NOMO-1 treated with dmso at 0.1 percent for 144 hours (cell line): ENCODE measurements around the gene RERGL.
"Not testable (repeated sequence)": the region's sequence is repeated elsewhere in the genome, so short reads cannot be mapped to it uniquely, and the experiment has no call there.

Source experiments
- DNase-seq: peaks from one replicate; lab custom pipeline; 2025; ENCODE audit not compliant: unreplicated experiment; lab: John Stamatoyannopoulos, UW

Gene RERGL, protein sequence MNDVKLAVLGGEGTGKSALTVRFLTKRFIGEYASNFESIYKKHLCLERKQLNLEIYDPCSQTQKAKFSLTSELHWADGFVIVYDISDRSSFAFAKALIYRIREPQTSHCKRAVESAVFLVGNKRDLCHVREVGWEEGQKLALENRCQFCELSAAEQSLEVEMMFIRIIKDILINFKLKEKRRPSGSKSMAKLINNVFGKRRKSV

DNA sequence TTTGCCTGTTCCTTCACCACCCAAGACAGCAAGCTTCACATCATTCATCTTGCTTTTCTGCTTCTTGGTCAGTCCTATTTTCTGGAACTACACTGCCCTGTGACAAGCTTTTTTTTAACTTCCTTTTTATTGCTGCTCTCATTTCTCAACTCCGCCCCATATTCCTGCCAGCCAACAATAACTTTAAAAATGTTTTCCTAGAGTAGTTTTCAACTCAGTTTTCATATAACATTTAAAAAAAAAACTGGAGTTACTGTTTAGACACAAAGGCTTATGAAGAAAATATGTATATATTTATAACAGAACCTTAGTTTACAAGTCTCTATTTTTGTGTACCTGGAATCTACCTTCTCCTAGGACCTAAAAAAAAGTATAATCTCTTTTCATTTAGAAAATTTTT lies at the start of gene RERGL:
RERGL (minus strand) TSS at position 101 of the 400 bp plus-strand sequence; CDS start at position 48, 53 bp downstream.
- DNase-seq = no peak

DNA sequence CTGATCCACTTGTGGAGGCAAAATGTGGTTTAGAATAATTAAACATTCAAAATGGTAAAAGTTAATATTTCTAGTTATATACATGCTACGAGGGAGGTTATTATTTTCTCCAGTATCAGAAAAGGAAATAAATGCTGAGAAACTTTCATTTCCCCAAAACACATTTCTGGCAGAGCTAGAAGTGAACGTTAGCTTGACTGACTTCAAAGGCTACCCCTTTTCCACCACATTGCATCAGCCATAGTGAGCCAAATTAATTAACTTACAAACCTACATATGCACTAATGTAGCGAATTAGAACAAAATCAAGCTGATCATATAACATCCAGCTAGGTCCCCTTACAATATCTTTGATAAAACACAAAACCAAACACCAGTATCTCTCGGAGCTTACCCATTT lies 49.3 kb upstream of the RERGL start:
- peak; percentile 11 for DNase-seq

DNA sequence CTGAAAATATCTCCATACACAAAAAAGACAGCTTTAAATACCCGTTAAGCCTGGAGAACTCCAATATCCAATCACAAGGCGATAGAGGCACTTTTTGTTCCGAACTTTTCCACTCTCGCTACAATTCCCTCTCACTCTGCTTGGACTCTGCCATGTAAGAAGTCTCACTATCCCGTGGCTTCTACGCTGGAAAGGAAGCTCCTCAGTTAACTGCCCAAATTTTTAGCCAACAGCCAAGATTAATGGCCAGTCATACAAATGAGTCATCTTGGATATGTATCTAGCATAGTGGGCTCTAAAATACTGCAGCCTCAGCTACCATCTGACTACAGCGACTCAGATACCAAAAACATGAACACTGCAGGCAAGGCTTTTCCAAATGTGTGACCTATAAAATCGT lies 45.5 kb upstream of the RERGL start:
- DNase-seq = no peak

DNA sequence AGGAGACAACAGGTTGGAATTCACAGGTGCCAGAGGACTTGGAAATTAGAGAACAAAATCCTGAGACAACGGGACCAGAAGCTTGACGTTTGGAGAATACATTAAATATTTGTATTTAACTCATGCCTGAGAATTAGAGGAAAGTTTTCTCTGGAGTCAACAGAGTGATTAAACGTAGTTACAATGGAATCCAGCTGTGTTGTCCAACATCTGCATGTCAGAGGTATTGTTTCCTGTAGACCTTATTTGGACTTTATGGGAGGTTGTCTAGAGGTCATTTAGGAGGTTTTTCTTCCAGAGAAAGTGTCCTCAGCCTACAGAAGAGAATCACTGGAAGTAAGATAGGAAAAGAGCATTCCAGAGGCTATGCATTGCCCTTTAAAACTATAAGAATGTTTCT lies 45.1 kb upstream of the RERGL start:
- DNase-seq = no peak

DNA sequence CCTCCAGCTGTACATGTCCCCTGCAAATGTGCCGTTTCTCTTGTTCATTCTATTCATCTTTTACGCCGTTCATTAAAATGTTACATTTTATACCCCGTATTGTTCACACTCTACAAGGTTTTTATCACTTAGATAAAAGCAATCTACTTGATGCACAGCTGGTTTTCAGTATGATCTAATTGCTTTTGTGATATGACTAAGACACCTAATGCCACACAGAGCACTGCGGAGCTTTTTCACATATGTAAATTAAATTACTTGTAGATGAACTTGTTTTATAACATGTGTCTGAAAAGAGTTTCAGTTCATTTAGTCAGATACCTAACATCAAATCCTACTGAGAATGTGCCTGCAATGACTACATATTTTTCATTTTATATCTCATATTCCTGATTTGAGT lies 40.9 kb upstream of the RERGL start:
- no peak for DNase-seq

DNA sequence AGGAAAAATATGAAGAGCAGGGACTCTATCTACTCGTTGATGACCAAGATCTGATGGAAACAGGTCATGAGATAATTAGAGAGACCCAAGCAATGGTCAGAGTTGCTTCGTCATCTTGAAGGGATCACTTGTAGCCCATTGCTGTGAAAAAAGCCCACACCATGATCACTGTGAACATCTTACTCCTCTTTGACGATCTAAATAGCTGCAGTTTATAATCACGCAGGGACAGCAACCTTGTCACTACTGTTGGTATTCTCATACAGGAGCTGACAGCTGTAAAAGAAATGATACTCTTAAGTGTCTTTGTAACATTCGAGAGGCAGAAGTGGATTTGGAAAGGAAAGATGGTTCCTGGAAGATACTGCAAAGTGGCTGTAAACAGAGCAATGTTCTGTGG lies 33.7 kb upstream of the RERGL start:
- DNase-seq = no peak

DNA sequence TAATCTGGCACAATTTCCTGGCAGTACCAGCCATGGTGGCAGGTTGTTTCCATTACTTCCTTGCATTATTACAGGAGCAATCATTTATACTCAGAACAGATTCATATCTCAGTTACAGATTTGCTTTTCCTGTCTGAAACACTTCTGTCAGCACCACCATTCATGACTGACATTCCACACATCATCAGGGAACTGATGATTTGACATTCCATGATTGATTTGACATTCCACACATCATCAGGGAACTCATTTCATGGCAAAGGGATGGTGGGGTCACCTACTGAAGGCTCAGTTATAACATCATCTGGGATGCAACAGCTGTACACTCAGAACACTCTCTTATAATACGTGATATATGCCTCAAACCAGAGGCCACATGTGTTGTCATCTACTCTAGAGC lies 30.9 kb upstream of the RERGL start:
- no peak for DNase-seq

DNA sequence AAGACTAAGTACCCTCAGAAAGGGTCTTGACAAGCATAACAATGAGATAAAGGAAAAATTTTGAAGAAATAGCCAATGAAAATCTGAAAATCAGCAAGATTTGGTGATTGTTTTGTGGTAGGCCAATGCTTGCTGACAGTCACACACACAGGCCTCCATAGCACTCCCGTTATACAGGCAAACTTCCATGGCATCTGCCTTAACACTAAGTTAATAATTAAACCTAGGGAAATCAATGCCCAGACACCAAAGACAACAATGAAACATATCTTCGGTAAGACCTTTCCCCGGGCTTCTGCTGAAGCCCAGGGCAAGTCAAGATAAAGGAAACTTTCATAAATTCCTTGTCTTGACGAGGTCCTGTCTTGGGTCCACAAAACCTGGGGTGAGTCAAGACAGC lies 18.6 kb upstream of the RERGL start:
- no peak for DNase-seq

DNA sequence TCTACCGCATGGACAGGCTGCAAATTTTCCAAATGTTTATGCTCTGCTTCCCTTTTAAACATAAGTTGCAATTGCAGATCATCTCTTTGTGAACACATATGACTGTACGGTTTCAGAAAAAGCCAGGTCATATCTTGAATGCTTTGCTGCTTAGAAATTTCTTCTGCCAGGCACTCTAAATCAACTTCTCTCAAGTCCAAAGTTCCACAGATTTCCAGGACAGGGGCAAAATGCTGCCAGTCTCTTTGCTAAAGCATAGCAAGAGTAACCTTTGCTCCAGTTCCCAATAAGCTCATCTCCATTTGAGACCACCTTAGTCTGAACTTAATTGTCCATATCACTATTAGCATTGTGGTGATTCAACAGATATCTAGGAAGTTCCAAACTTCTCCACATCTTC lies 13.6 kb upstream of the RERGL start:
- no peak for DNase-seq

DNA sequence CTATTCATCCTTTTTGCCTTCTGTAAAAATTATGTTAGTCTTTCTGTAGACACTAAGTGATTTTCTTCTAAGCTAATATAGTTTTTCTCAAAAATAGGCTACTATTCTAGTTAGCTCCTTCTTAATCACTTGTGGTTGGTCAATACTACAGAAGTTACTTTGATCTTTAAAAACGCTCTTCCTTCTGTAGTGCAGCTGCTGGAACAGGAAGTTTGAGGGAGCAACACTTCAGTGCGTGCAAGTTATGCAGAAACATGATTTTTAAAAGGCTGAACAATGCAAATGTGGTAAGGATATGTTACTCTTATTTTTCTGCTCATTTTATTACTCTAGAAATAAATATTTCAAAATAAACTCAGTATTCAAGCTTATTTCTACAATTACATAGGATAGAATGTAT lies 11.1 kb upstream of the RERGL start:
- DNase-seq = no peak

DNA sequence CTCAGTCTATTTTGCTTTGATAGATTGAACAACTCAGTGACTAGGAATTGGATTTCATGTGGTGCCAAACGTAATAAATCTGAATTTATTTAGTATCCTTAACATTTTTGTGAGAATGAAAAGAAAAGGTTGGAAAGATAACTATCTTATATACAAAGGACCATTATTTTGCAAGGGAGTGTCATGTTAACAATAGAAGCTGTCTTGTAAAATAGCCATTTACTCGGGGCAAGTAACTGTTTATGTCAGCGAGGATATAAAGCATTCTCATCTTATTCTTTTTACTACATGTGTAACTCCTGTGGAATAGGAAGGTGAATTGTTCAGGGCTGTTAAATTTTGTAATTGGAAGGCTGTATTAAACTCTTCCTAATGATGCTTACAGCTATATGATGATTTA lies 5.9 kb downstream of the RERGL start:
- DNase-seq = no peak

DNA sequence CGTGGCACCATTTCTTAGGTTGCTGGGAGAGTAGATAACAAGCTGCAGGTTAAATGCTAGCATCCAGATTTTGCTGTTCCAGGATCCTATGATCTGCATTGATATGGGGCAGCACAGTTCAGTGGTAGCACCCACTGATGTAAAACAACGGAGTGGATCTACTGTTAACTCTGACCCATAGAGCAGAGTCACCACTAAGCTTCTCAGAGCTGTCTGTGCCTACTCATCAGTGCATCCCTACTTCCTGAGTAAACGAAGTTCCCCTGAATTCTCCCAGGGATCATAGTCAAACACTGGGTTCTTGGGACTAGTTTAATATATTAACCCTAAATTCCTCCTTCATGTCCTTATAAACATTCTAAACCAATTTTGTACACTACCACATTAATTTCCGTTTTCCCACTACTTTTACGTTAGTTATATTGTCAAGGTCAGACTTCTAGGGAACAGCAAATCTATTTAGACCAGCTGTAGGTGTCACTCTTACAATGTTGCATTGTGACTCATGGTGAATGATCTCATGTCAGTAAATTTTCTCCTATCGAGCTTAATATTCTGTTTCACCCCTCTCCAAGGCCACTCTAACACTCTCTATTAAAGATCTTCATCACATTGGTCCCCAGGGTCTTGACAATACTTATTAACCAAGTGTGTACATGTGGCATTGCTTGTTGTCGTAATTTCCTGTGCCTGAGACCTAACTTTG lies 10.3 kb downstream of the RERGL start:
- DNase-seq = no peak

DNA sequence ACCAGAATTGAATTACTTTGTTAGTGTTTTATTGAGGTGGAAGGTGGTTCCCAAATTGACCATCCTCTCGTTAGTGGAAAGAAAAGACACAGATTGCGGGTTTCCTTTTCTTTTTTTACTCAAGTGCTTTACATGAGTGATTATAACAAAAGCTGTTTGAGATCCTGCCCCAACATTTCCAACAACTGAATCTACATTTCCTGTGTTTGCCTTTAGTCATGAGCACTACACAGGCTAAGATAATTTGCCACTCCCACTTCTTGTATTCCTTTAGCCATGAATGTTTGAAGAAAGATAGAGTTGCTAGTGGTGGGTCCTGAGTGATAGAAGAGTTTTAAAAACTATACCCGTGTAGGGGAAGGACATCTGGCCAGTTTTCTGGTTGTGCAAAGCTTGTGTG lies 16.0 kb downstream of the RERGL start:
- no peak for DNase-seq

DNA sequence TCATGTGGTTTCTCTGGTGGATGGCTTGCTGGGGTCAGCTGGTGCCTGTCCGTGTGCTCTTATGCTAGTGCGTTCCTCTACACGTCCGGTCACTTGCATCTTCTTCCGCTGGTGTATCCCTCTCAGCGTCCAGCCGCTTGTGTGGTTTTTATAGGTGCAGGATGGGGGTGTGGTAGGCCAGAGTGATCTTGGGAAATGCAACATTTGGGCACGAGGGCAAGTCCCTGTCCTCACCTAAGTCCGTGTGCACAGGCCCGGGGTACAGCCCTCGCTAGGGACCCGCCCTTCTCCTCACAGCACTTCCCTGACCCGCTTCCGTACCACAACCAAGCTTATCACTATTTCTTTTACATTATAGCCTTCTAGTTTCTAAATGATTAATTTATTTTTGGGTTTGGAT lies 17.3 kb downstream of the RERGL start:
- no peak for DNase-seq

DNA sequence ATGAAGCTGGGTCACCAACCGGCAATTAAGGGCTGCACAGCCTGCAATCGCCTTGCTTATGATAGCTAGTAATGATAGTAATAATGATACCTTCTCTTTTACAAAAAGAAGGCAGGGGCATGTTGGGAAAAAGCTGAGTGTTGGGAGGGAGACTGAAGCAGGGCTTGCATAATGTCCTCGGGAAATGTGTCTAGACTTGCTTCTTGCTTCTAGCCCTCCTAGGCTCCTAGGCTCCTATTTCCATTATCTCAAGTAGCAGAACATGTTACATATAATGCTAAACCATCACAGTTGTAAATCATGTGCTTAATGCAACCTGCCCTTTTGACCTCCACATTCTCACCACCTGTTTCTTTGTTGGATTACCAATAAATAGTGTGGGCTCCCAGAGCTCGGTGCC lies 18.7 kb downstream of the RERGL start:
- no peak for DNase-seq

DNA sequence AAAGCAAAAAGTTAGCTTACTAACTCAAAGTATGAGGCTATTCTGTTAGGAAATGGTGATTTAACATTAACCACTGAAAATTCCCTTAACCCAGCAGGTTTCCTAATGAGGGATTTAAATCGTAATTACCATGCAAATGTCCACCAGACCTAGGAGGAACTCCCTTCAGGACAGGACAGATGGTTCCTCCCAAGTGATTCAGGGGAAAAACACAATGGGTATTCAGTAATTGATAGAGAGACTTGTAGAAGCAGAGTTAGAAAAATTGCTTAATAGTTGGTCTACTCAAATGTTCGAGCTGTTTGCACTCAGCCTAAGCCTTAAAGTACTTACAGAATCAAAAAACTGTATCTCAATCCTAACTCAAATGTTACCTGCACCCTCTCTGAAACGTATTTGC lies 21.6 kb downstream of the RERGL start:
- DNase-seq = no peak

DNA sequence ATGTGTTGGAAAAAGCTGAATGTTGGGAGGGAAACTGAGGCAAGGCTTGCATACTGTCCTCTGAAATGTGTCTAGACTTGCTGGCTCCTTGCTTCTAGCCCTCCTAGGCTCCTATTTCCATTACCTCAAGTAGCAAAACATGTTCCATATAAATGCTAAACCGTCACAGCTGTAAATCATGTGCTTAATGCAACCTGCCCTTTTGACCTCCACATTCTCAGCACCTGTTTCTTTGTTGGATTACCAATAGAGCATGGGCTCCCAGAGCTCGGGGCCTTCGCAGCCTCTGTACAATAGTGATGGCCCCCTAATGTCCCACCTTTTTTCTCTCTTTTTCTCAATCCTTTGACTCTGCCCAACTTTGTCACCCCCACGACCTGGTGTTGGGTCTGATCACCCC lies 23.3 kb downstream of the RERGL start:
- no peak for DNase-seq

DNA sequence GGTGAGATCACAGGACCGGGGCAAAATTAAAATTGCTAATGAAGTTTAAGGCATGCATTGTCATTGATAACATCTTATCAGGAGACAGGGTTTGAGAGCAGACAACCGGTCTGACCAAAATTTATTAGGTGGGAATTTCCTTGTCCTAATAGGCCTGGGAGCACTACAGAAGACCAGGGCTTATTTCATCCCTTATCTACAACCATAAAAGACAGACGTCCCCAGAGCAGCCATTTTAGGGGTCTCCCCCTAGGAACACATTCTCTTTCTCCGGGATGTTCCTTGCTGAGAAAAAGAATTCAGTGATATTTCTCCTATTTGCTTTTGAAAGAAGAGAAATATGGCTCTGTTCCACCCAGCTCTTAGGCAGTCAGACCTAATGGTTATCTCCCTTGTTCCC lies 27.1 kb downstream of the RERGL start:
- not testable (repeated sequence) for DNase-seq

DNA sequence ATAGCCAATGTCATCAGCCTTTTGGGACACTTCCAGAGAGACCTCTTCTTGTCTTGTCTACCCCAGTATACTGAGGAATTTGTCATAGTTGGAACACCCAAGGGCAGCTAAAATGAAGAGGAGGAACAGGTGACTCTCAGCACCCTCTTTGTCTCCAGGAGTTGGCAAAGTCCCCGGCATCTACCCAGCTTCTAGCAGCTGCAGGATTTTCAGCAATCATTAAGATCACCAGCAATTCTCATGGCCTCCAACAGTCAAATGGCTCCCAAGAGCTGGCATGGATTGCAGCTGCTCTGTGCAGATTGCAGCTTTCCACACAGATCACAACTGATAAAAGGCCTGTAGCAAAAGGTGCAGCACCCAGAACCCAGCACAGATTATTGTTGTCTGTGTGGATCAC lies 32.9 kb downstream of the RERGL start:
- DNase-seq = no peak

DNA sequence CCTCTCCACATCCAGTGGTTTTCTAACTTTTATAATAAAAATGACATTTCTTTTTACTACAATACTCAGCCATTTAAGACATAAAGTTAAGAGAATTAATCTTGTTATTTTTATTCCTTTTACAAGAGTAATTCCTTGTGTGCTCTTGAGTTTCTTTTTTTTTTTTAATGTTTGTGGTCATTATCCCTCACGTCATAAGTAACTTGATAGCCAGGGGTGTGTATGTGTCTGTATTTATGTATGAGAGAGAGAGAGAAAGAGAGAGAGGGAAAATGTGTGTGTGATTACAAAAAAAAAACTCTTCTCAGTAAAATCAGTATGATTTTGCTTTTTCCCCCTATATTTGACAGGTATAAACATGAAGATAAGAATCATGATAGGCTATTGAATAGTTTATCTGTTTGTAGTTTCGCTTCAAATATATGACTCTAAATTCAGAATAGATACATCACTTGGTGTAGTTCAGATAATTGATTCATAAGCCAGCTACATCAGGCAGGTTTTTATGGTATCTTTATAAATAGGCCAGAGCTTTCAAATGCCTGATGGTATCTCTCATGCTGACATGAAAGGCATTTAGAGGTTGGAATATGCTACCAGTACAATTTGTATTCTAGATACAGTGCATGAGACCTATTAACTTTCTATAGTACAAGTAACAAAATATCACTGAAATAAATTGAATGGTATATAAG lies 34.9 kb downstream of the RERGL start:
- DNase-seq = no peak

DNA sequence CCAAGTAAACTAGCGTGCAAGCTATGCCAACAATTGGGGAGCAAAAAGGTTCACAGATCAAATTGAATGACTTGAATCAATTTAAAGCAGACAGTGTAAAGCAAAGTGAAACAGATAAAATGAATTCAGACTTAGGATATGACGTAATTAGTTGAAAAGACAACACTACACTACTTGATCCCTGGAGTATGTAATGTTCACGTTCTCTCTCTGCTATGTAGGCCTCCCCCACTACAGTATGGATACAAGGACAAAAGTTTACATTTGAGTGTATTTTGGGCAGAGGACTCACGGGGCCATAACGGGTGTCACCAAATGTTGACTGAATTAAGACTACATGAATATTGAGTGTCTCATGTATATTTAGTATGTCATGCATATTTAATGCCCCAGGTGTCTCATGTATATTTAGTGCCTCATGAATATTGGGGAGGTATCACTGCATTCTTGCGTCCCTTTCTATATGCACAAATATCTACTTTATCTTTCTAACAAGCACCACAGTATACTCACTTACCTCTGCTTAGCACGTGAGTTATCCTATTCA lies 44.5 kb downstream of the RERGL start:
- DNase-seq = no peak

DNA sequence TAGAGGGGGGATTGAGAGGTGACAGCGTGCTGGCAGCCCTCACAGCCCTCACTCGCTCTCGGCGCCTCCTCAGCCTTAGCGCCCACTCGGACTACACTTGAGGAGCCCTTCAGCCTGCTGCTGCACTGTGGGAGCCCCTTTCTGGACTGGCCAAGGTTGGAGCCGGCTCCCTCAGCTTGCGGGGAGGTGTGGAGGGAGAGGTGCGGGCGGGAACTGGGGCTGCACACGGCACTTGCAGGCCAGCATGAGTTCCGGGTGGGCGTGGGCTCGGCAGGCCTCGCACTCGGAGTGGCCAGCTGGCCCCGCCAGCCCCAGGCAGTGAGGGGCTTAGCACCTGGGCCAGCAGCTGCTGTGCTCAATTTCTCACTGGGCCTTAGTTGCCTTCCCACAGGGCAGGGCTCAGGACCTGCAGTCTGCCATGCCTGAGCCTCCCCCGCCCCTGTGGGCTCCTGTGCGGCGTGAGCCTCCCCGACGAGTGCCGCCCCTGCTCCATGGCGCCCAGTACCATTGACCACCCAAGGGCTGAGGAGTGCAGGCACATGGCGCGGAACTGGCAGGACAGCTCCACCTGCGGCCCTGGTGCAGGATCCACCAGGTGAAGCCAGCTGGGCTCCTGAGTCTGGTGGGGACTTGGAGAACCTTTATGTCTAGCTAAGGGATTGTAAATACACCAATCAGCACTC lies 49.8 kb downstream of the RERGL start:
- DNase-seq = not testable (repeated sequence)
